Mammary epithelial cell (primary cell): ENCODE results near the gene CTSE.
"Not testable (repeated sequence)": the region's sequence is repeated elsewhere in the genome, so short reads cannot be mapped to it uniquely, and the experiment has no call there.

Experiments
- CTCF ChIP-seq, 2 donors: IDR thresholded peaks in 1 of 2; conservative IDR thresholded peaks in 1 of 2; 2 replicates each; pipeline ENCODE4 v1.5.1; 2011 to 2012; ENCODE audit warnings: inconsistent platforms in 2 of 2, low read length in 2 of 2, mild to moderate bottlenecking in 2 of 2, control low read depth in 1 of 2, low read depth in 1 of 2; ENCODE audit not compliant: insufficient read depth in 1 of 2; ENCODE audit errors: extremely low read depth in 1 of 2
- EZH2 ChIP-seq: IDR thresholded peaks from 2 replicates; pipeline ENCODE4 v1.6.1; 2012; ENCODE audit warnings: low read length, inconsistent platforms, borderline replicate concordance

- TF ChIP-seq CTCF (conservative IDR thresholded peaks at IDR 0.05 in 1 of 2, IDR thresholded peaks at IDR 0.05 in 1 of 2; ENCODE audit: extremely low read depth in 1 of 2, insufficient read depth in 1 of 2, low read depth in 1 of 2, low read length in 2 of 2); EZH2: not testable (repeated sequence)
These were observed 40.8 kb upstream of the CTSE start for GRCh38 chr1:206064501-206064900.
